ENCODE measurements around the gene EP300. TPM values are rescaled to one million over a fixed set of nuclear protein-coding genes. Genes with fewer than 3 reads are reported as not detected.

Gene EP300
- total RNA-seq, 1 donor from 2014 or later, result 24.0 TPM

- FAIRE-seq (no peak), DNase-seq (ENCODE audit: low read depth) (peak; percentile 30)
- TF ChIP-seq, protein P1, sequence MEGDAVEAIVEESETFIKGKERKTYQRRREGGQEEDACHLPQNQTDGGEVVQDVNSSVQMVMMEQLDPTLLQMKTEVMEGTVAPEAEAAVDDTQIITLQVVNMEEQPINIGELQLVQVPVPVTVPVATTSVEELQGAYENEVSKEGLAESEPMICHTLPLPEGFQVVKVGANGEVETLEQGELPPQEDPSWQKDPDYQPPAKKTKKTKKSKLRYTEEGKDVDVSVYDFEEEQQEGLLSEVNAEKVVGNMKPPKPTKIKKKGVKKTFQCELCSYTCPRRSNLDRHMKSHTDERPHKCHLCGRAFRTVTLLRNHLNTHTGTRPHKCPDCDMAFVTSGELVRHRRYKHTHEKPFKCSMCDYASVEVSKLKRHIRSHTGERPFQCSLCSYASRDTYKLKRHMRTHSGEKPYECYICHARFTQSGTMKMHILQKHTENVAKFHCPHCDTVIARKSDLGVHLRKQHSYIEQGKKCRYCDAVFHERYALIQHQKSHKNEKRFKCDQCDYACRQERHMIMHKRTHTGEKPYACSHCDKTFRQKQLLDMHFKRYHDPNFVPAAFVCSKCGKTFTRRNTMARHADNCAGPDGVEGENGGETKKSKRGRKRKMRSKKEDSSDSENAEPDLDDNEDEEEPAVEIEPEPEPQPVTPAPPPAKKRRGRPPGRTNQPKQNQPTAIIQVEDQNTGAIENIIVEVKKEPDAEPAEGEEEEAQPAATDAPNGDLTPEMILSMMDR (IDR thresholded peaks at IDR 0.05; ENCODE audit: insufficient read depth, low read length, severe bottlenecking), result no peak
- peak overlapping the region; percentile 75 for H3K4me3 ChIP-seq (ENCODE audit: low read depth, low read length)
- H3K36me3 ChIP-seq (ENCODE audit: control insufficient read depth, insufficient read depth, low read length), result no peaks in the 10 kb centered on the region
- H3K27me3 ChIP-seq (ENCODE audit: control insufficient read depth, insufficient read depth, low read length), result no peaks in the 10 kb centered on the region
Observed at GRCh38 chr22:41198027-41198580, 105.7 kb downstream of the EP300 start.

GRCh38 chr22:41201141-41201540 is 108.7 kb downstream of the EP300 start:
- TF ChIP-seq, protein P1 (IDR thresholded peaks at IDR 0.05; ENCODE audit: insufficient read depth, low read length, severe bottlenecking), result no peak

DNA sequence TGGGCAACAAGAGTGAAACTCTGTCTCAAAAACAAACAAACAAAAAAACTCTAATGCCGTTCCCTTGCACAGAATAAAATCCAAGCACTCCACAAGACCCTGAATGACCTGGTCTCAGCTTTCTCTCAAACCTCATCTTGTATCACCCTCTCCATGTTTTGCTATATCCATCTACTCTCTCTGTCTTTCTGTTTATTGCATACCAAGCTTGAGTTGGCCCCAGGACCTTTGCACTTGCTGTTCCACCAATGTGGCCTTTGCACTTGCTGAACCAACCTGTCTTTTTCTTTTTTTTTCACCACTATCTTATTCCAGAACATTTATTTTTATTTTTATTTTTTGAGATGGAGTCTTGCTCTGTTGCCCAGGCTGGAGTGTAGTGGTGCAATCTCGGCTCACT is 110.7 kb downstream of the EP300 start:
- H3K36me3 ChIP-seq (ENCODE audit: control insufficient read depth, insufficient read depth, low read length), result no peaks in the 10 kb centered on the region
- H3K27me3 ChIP-seq (ENCODE audit: control insufficient read depth, insufficient read depth, low read length), result no peaks in the 10 kb centered on the region
- H3K4me3 ChIP-seq (ENCODE audit: low read depth, low read length), result no peak overlapping the region
- no peak for FAIRE-seq
- TF ChIP-seq, protein P1 (IDR thresholded peaks at IDR 0.05; ENCODE audit: insufficient read depth, low read length, severe bottlenecking), result no peak
- DNase-seq (ENCODE audit: low read depth), result no peak

More at GRCh38 chr22:41201141-41201540, 108.7 kb downstream of the EP300 start:
- H3K27me3 ChIP-seq (ENCODE audit: control insufficient read depth, insufficient read depth, low read length), result no peaks in the 10 kb centered on the region
- peak; percentile 45 for DNase-seq (ENCODE audit: low read depth)
- H3K36me3 ChIP-seq (ENCODE audit: control insufficient read depth, insufficient read depth, low read length), result no peaks in the 10 kb centered on the region
- no peak for FAIRE-seq
- H3K4me3 ChIP-seq (ENCODE audit: low read depth, low read length), result no peak overlapping the region

DNA sequence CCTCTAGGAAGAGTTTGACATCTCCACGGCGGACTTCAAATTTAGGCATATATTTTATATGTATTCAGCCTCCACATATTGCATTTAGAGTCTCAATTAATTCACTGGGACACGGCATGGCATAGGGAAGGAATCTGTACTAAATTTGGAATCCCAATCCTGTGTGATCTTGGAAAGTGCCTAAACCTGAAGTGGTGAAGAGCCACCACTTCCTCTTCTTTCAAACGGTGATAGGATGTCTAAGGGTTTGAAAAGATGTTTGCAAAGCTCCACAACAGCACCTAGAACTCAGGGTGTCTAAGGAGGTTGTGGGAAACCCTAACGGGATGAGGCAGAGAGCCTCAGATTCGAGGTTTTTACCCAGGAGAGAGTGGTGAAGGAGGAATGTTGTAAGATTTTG is 111.7 kb downstream of the EP300 start:
- H3K36me3 ChIP-seq (ENCODE audit: control insufficient read depth, insufficient read depth, low read length), result no peaks in the 10 kb centered on the region
- FAIRE-seq, result no peak
- no peak overlapping the region for H3K4me3 ChIP-seq (ENCODE audit: low read depth, low read length)
- TF ChIP-seq, protein P1 (IDR thresholded peaks at IDR 0.05; ENCODE audit: insufficient read depth, low read length, severe bottlenecking), result no peak
- H3K27me3 ChIP-seq (ENCODE audit: control insufficient read depth, insufficient read depth, low read length), result no peaks in the 10 kb centered on the region
- DNase-seq (ENCODE audit: low read depth), result no peak

GRCh38 chr22:41204992-41205900 is 112.9 kb downstream of the EP300 start, which contains the start of gene L3MBTL2:
Gene L3MBTL2, plus strand, starts transcription at chr22:41205312. Its CDS starts 51 bp downstream, at chr22:41205363.
- TF ChIP-seq, protein P1 (IDR thresholded peaks at IDR 0.05; ENCODE audit: insufficient read depth, low read length, severe bottlenecking), result no peak
- DNase-seq (ENCODE audit: low read depth) (peak; percentile 91), FAIRE-seq (peak; percentile 70)

More at GRCh38 chr22:41204992-41205900, 112.9 kb downstream of the EP300 start, which contains the start of gene L3MBTL2:
- H3K27me3 ChIP-seq (ENCODE audit: control insufficient read depth, insufficient read depth, low read length), result no peaks in the 10 kb centered on the region
- H3K36me3 ChIP-seq (ENCODE audit: control insufficient read depth, insufficient read depth, low read length), result peaks cover 3% of the 10 kb centered on the region
- H3K4me3 ChIP-seq (ENCODE audit: low read depth, low read length), result peak within 1 kb of the TSS; percentile 71
